ENCODE results near the gene PPP2R5E. TPM values are rescaled to one million over a fixed set of nuclear protein-coding genes. Genes with fewer than 3 reads are reported as not detected.

The PPP2R5E gene
- total and polyA plus RNA-seq, 2 of the 8 experiments (the other 6 are each of a cell fraction or from before 2014, with no cell fraction given), result 6.8 to 64.6 TPM

GRCh38 chr14:63401646-63402045 is 141.5 kb downstream of the PPP2R5E start (continued):
- TF ChIP-seq RXRA (IDR thresholded peaks at IDR 0.05; ENCODE audit: insufficient read depth, low read depth, low read length) (no peak), SRF (IDR thresholded peaks at IDR 0.05; ENCODE audit: low read depth, low read length) (no peak), EGR1 (IDR thresholded peaks at IDR 0.05; ENCODE audit: borderline replicate concordance, low read depth, low read length) (no peak), SAP30 (IDR thresholded peaks at IDR 0.05; ENCODE audit: insufficient read depth, insufficient replicate concordance, low read length) (no peak), SIX5 (IDR thresholded peaks at IDR 0.05; ENCODE audit: low read depth, low read length) (no peak), NRF1 (IDR thresholded peaks at IDR 0.05; ENCODE audit: low read depth, low read length) (no peak)

Data from H1 (cell line).